Stimulated activated naive B cell treated with anti-CD40 and anti-IgM and Interleukin-4, amounts not matched to agents 10 μg/mL and 1 μg/mL and 100 μg/mL, for 72 hours (primary cell): Measurements from ENCODE around the gene PALM2AKAP2.

Experiments used
- ATAC-seq, 2 donors: fragments of 150-1000 bp; cut with Tn5 transposase; replicated peaks; 2 replicates each; pipeline ENCODE4 v1.10.0; 2021; ENCODE audit warnings: moderate library complexity in 1 of 2
- DNase-seq: peaks from one replicate; pipeline ENCODE4 v3.0.0; 2021
- H3K27ac Mint-ChIP-seq: one replicate; pipeline ENCODE4 v1.8.0; 2022; ENCODE audit warnings: mild to moderate bottlenecking, mixed read lengths
- H3K27me3 Mint-ChIP-seq, 2 donors: one replicate each; pipeline ENCODE4 v1.8.0; 2022; ENCODE audit warnings: mixed read lengths in 2 of 2
- H3K36me3 Mint-ChIP-seq, 2 donors: one replicate each; pipeline ENCODE4 v1.8.0; 2022; ENCODE audit warnings: mixed read lengths in 2 of 2, mild to moderate bottlenecking in 1 of 2
- H3K4me1 Mint-ChIP-seq, 2 donors: one replicate each; pipeline ENCODE4 v1.8.0; 2022; ENCODE audit warnings: mixed read lengths in 2 of 2, mild to moderate bottlenecking in 1 of 2
- H3K4me3 Mint-ChIP-seq, 2 donors: one replicate each; pipeline ENCODE4 v1.8.0; 2022; ENCODE audit warnings: mild to moderate bottlenecking in 2 of 2, mixed read lengths in 2 of 2, moderate library complexity in 1 of 2
- H3K9me3 Mint-ChIP-seq, 2 donors: one replicate each; pipeline ENCODE4 v1.8.0; 2022; ENCODE audit warnings: mixed read lengths in 2 of 2, mild to moderate bottlenecking in 1 of 2

Gene PALM2AKAP2

GRCh38 chr9:109826559-109826958 is 46.6 kb downstream of the PALM2AKAP2 start:
- H3K27me3 Mint-ChIP-seq: peaks cover 25 to 43% of the 10 kb centered on the region in 2 donors

GRCh38 chr9:109828254-109828653 is 48.3 kb downstream of the PALM2AKAP2 start:
- no peaks in the 10 kb centered on the region for H3K9me3 Mint-ChIP-seq
- H3K4me3 Mint-ChIP-seq: no peak overlapping the region

More at GRCh38 chr9:109826559-109826958, 46.6 kb downstream of the PALM2AKAP2 start:
- no peaks in the 10 kb centered on the region for H3K36me3 Mint-ChIP-seq
- no peak for DNase-seq
- H3K4me1 Mint-ChIP-seq: no peaks in the 10 kb centered on the region
- ATAC-seq: no peak
- H3K4me3 Mint-ChIP-seq: no peak overlapping the region
- no peaks in the 10 kb centered on the region for H3K9me3 Mint-ChIP-seq
- H3K27ac Mint-ChIP-seq: no peak overlapping the region

More at GRCh38 chr9:109828254-109828653, 48.3 kb downstream of the PALM2AKAP2 start:
- DNase-seq (no peak), ATAC-seq (no peak)
- Mint-ChIP-seq H3K27ac (no peak overlapping the region), H3K4me1 (no peaks in the 10 kb centered on the region), H3K36me3 (no peaks in the 10 kb centered on the region), H3K27me3 (peaks cover 18 to 33% of the 10 kb centered on the region in 2 donors)
